Stimulated activated CD8-positive, alpha-beta memory T cell treated with anti-CD3 and anti-CD28 coated beads, Interleukin-7, amount 100 ng/mL, for 4 hours (primary cell): Measurements from ENCODE around the gene RSPRY1.
"Not testable (repeated sequence)": the region's sequence is repeated elsewhere in the genome, so short reads cannot be mapped to it uniquely, and the experiment has no call there.

ENCODE experiments used
- DNase-seq, 2 donors: peaks; one replicate each; pipeline ENCODE4 v3.0.0-alpha.2; 2020; ENCODE audit warnings: low read depth in 2 of 2

The RSPRY1 gene

DNA sequence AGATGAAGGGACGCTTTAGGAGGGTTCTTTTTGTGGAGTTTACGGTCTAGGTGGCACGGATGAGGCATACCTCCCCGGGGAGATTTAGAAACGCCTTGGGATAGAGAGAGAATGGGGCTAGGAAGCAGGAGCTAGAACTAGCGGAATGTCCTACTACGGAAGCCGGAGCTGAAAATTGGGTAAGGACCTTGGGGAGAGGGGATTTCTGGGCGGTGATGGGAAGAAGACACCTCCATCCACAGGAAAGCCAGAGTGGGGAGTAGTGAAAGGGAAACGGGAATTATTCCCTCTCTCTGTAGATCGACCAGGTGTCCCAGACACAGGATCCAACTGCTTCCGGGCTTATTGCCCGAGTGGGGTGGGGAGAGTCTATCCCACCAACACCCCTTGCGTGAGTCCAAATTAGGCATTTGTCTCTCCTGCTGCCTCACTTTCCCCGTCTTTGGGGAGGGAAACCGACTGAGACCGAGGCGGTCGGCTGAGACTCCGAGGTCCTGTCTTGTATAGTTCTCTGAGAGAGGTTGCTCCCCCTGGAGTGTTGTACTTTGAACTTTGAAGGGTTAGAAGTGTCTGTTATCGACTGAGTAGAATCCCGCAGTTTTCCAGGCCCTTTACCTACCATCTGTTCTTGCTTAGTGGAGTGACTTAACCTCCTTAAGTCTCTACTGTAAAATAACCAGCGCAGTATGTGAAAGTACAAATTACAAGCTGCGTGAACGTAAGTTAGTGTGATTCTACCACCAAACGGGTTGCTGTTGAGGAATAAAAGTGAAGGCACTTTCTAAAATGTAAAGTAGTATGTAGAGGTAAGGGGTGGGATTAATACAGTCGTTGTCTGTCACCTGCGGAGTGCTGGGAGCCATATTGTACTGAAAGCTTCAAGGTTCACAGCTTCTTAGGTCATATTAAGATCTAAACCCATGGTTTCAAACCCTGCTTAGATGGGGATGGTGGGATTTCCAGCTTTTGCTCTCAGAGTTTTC is 1.0 kb downstream of the RSPRY1 start:
- DNase-seq, result no peak

GRCh38 chr16:57187902-57188710 is 2.0 kb downstream of the RSPRY1 start:
- not testable (repeated sequence) for DNase-seq

- no peak for DNase-seq
Measured at GRCh38 chr16:57188711-57189002, 2.5 kb downstream of the RSPRY1 start.

DNA sequence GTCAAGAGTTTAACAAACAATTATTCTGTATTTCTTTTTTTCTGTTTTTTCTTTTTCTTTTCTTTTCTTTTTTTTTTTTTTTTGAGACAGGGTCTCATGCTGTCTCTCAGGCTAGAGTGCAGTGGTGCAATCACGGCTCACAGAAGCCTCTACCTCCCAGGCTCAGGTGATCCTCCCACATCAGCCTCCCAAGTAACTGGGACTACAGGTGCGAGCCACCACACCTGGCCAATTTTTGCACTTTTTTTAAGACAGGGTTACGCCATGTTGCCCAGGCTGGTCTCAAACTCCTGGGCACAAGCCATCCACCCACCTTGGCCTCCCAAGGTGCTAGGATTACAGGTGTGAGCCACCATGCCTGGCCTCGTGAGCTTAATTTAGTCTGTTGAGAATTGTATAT is 3.4 kb downstream of the RSPRY1 start:
- DNase-seq, result not testable (repeated sequence)

DNA sequence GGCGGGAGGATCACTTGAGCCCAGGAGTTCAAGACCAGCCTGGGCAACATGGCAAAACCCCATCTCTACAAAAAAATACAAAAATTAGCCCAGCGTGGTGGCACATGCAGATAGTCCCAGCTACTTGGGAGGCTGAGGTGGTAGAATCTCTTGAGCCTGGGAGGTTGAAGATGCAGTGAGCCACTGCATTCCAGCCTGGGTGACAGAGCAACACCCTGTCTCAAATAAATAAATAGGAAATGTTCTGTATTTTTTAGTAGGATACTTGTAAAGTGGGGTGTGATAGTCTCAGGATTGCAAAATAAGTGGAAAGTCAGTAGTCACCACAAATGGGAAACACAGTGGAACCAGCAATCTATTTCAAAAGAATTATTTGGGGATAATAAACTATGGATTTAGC is 4.0 kb downstream of the RSPRY1 start:
- DNase-seq, result no peak

DNA sequence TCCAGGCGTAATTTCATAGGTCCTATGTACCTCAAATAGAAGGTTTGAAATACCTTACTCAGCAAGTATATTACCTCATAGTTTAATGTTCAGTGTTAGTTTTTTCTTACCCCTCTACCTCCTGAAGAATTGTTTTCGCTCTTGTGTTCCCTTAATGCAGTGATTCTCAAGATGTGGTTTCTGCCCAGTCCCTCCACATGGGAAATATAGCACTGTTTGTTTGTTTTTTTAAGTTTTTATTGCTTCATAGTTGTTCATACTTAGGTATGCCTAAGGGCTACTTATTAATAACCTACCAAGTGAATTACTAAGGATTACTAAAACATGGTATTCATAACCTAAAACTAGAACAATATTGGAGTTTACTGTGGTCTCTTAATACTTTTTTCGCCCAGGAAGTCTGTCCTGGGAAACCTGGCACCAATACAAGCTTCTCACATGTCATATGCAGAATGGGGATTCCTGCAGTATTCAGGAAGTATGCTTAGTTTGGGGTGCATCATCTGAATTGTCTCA is 5.0 kb downstream of the RSPRY1 start:
- no peak for DNase-seq

GRCh38 chr16:57192146-57192545 is 6.0 kb downstream of the RSPRY1 start:
- no peak for DNase-seq

GRCh38 chr16:57192720-57193486 is 6.8 kb downstream of the RSPRY1 start:
- no peak for DNase-seq

GRCh38 chr16:57194512-57194911 is 8.4 kb downstream of the RSPRY1 start:
- DNase-seq, result no peak

GRCh38 chr16:57196286-57196685 is 10.2 kb downstream of the RSPRY1 start:
- DNase-seq, result no peak

DNA sequence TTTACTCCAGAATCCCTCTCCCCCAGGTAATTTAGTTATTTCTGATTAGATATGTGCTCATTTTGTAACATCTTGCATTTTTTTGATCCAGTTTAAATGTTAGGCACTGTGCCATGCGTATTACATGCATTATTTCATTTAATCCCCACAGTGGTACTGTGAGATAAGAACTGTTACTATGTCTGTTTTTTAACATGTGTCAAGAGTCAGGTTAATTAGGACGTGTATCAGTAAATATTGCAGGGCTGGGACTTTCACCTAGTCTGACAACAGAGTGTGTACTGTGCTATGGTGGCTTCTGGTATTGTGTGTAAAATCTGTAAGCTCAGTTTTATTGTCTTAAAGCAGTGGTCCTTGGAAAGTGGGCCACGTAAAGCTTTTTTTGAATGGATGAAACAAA is 10.6 kb downstream of the RSPRY1 start:
- DNase-seq, result no peak

DNA sequence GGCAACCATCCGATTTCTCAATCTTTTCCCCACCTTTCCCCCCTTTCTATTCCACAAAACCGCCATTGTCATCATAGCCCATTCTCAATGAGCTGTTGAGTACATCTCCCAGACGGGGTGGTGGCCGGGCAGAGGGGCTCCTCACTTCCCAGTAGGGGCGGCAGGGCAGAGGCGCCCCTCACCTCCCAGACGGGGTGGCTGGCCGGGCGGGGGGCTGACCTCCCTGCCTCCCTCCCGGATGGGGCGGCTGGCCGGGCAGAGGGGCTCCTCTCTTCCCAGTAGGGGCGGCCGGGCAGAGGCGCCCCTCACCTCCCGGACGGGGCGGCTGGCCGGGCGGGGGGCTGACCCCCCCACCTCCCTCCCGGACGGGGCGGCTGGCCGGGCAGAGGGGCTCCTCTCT is 14.2 kb downstream of the RSPRY1 start:
- DNase-seq, result not testable (repeated sequence)

DNA sequence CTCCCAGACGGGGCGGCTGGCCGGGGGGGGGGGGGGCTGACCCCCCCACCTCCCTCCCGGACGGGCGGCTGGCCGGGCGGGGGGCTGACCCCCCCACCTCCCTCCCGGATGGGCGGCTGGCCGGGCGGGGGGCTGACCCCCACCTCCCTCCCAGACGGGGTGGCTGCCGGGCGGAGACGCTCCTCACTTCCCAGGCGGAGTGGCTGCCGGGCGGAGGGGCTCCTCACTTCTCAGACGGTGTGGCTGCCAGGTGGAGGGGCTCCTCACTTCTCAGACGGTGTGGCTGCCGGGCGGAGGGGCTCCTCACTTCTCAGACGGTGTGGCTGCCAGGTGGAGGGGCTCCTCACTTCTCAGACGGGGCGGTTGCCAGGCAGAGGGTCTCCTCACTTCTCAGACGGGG is 14.8 kb downstream of the RSPRY1 start:
- not testable (repeated sequence) for DNase-seq

GRCh38 chr16:57202095-57202886 is 16.2 kb downstream of the RSPRY1 start:
- DNase-seq, result no peak

GRCh38 chr16:57203451-57203850 is 17.3 kb downstream of the RSPRY1 start:
- no peak for DNase-seq

DNA sequence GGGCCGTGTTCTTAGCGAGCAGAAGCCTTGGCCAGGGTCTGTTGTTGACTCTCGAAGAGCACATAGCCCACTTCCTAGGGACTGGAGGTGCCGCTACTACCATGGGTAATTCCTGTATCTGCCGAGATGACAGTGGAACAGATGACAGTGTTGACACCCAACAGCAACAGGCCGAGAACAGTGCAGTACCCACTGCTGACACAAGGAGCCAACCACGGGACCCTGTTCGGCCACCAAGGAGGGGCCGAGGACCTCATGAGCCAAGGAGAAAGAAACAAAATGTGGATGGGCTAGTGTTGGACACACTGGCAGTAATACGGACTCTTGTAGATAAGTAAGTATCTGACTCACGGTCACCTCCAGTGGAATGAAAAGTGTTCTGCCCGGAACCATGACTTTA is 18.5 kb downstream of the RSPRY1 start:
- DNase-seq, result no peak

- no peak for DNase-seq
Measured at GRCh38 chr16:57208926-57209325, 22.8 kb downstream of the RSPRY1 start.

DNA sequence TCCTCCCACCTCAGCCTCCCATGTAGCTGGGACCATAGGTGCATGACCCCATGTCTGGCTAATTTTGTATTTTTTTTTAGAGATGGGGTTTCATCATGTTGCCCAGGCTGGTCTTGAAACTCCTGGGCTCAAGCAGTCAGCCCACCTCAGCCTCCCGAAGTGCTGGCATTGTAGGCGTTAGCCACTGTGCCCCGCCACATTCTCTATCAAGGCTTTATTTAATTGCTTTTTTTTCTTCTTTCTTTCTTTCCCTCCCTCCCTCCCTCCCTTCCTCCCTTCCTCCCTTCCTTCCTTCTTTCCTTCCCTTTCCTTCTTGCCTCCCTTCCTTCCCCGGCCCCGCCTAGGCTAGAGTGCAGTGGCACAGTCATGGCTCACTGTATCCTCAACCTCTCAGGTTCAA is 23.7 kb downstream of the RSPRY1 start:
- no peak for DNase-seq

- DNase-seq, result no peak
Measured at GRCh38 chr16:57213462-57213861, 27.3 kb downstream of the RSPRY1 start.

DNA sequence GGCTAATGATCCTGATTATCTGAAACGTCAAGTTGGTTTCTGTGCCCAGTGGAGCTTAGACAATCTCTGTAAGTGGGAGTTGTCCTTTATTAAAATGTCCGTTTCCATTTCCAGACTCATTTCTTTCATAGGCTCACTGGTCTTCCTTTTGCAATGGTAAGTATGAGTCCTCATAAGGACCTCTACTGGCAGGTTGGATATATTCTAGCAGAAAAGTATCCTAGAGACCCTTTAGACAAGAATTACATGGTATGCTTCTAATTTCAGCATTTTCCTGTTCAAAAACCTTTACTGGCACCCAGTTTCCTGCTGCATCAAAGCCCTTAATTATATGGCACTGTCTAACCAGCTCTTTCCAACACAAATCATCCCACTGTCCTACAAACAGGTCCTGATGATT is 30.8 kb downstream of the RSPRY1 start:
- no peak for DNase-seq

DNA sequence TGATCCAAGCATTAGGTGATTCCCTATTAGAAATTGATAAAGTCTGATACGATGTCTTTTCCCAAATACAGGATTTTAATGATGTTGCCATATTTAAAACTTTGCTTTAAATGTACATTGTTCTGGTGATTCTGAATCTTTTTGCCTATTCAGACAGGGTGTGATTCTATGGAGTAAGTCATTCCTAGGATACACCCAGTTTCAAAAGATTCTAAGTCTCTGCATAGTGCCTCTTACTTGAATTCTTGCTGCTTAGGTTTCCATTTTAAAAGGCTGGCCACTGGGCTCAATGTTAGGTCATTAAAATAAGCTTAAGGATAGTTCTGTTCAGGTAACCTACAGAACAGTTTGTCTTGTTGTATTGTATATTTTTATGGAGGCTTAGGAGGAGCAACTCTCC is 36.9 kb downstream of the RSPRY1 start:
- no peak for DNase-seq
